Neural progenitor cell (in vitro differentiated cells): ENCODE data around the gene CRIP2. TPM values are rescaled to one million over a fixed set of nuclear protein-coding genes. Genes with fewer than 3 reads are reported as not detected.

ENCODE experiments used
- DNase-seq: peaks from one replicate; pipeline ENCODE4 v3.0.0-alpha.2; 2016; ENCODE audit warnings: low spot score
- H2AFZ ChIP-seq: fragments of 200-600 bp; sonication (generic); replicated peaks from 2 replicates; pipeline ENCODE4 v1.6.1; 2016; ENCODE audit warnings: antibody characterized with exemption
- H3F3A ChIP-seq: fragments of 200-600 bp; sonication (generic); 2 replicates; pipeline ENCODE4 v1.6.1; 2016; ENCODE audit warnings: antibody characterized with exemption, low read depth
- H3K27ac ChIP-seq: fragments of 200-600 bp; sonication (generic); 2 replicates; pipeline ENCODE4 v1.5.1; 2016; ENCODE audit warnings: mild to moderate bottlenecking
- H3K27me3 ChIP-seq: fragments of 200-600 bp; sonication (generic); 2 replicates; pipeline ENCODE4 v1.6.1; 2016; ENCODE audit warnings: mild to moderate bottlenecking, moderate library complexity
- H3K36me3 ChIP-seq: fragments of 200-600 bp; sonication (generic); 2 replicates; pipeline ENCODE4 v1.5.1; 2016
- H3K4me1 ChIP-seq: fragments of 200-600 bp; sonication (generic); 2 replicates; pipeline ENCODE4 v1.6.1; 2016; ENCODE audit warnings: mixed run types
- H3K4me2 ChIP-seq: fragments of 200-600 bp; sonication (generic); 2 replicates; pipeline ENCODE4 v1.6.1; 2016
- H3K4me3 ChIP-seq: fragments of 200-600 bp; sonication (generic); 2 replicates; pipeline ENCODE4 v1.5.1; 2016
- H3K79me2 ChIP-seq: fragments of 200-600 bp; sonication (generic); 2 replicates; pipeline ENCODE4 v1.6.1; 2016; ENCODE audit warnings: low read depth
- H3K9ac ChIP-seq: fragments of 200-600 bp; sonication (generic); 2 replicates; pipeline ENCODE4 v1.6.1; 2016
- H3K9me3 ChIP-seq: fragments of 200-600 bp; sonication (generic); 2 replicates; pipeline ENCODE4 v1.5.1; 2016; ENCODE audit warnings: low read depth
- H4K20me1 ChIP-seq: fragments of 200-600 bp; sonication (generic); 2 replicates; pipeline ENCODE4 v1.6.1; 2016; ENCODE audit warnings: low read depth
- H3K27ac Mint-ChIP-seq: 3 replicates; pipeline ENCODE4 v1.8.0; 2021; ENCODE audit warnings: mixed read lengths
- H3K27me3 Mint-ChIP-seq: 2 replicates; pipeline ENCODE4 v1.8.0; 2022; ENCODE audit warnings: low read depth, mild to moderate bottlenecking, inconsistent platforms, moderate library complexity, mixed read lengths; ENCODE audit not compliant: insufficient read depth
- H3K36me3 Mint-ChIP-seq: 3 replicates; pipeline ENCODE4 v1.8.0; 2021; ENCODE audit warnings: mixed read lengths
- H3K4me1 Mint-ChIP-seq: 3 replicates; pipeline ENCODE4 v1.8.0; 2021; ENCODE audit warnings: mixed read lengths
- H3K4me3 Mint-ChIP-seq: 3 replicates; pipeline ENCODE4 v1.8.0; 2021; ENCODE audit warnings: mild to moderate bottlenecking, moderate library complexity, mixed read lengths
- H3K9me3 Mint-ChIP-seq: 3 replicates; pipeline ENCODE4 v1.8.0; 2020; ENCODE audit warnings: mixed read lengths
- EZH2 ChIP-seq: fragments of 200-600 bp; sonication (generic); IDR thresholded peaks from 2 replicates; pipeline ENCODE4 v1.6.1; 2017; ENCODE audit warnings: antibody characterized with exemption, mild to moderate bottlenecking, moderate library complexity
- EZH2phosphoT487 ChIP-seq: fragments of 200-600 bp; sonication (generic); IDR thresholded peaks from 2 replicates; pipeline ENCODE4 v1.6.1; 2017; ENCODE audit warnings: antibody characterized with exemption
- total RNA-seq: library from RNA; depleted of rRNA; stranded (reverse); fragments of >200 nt; gene quantifications from 2 replicates; pipeline ENCODE4 v1.2.3, GENCODE V29; 2015; ENCODE audit warnings: low replicate concordance
- TF ChIP-seq, protein P1 (sequence below): fragments of 200-600 bp; sonication (generic); IDR thresholded peaks from 2 replicates; pipeline ENCODE4 v1.5.1; 2017; ENCODE audit warnings: antibody characterized with exemption, mild to moderate bottlenecking

The CRIP2 gene
- total RNA-seq, 1 donor from 2014 or later = 0.30 TPM

GRCh38 chr14:105437723-105438500, 36.7 kb upstream of the CRIP2 start:
- TF ChIP-seq EZH2phosphoT487 = no peak
- TF ChIP-seq EZH2 = no peak
- TF ChIP-seq, protein P1, sequence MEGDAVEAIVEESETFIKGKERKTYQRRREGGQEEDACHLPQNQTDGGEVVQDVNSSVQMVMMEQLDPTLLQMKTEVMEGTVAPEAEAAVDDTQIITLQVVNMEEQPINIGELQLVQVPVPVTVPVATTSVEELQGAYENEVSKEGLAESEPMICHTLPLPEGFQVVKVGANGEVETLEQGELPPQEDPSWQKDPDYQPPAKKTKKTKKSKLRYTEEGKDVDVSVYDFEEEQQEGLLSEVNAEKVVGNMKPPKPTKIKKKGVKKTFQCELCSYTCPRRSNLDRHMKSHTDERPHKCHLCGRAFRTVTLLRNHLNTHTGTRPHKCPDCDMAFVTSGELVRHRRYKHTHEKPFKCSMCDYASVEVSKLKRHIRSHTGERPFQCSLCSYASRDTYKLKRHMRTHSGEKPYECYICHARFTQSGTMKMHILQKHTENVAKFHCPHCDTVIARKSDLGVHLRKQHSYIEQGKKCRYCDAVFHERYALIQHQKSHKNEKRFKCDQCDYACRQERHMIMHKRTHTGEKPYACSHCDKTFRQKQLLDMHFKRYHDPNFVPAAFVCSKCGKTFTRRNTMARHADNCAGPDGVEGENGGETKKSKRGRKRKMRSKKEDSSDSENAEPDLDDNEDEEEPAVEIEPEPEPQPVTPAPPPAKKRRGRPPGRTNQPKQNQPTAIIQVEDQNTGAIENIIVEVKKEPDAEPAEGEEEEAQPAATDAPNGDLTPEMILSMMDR = no peak
- Histone ChIP-seq H4K20me1 (peaks cover 83% of the 10 kb centered on the region), H3K36me3 (no peaks in the 10 kb centered on the region), H3K9me3 (no peaks in the 10 kb centered on the region), H3K9ac (no peak overlapping the region), H3K4me1 (no peaks in the 10 kb centered on the region), H3K79me2 (peaks cover 71% of the 10 kb centered on the region), H3K27me3 (no peaks in the 10 kb centered on the region), H3K4me2 (no peak overlapping the region), H3F3A (no peaks in the 10 kb centered on the region), H3K4me3 (no peak overlapping the region), H3K27ac (no peak overlapping the region), H2AFZ (no peak overlapping the region)
- no peaks in the 10 kb centered on the region for H3K27me3 Mint-ChIP-seq
- peaks cover 24% of the 10 kb centered on the region for H3K36me3 Mint-ChIP-seq
- DNase-seq = no peak
- H3K27ac Mint-ChIP-seq = no peak overlapping the region
- no peaks in the 10 kb centered on the region for H3K4me1 Mint-ChIP-seq
- no peak overlapping the region for H3K4me3 Mint-ChIP-seq
- H3K9me3 Mint-ChIP-seq = peaks cover 14% of the 10 kb centered on the region

DNA sequence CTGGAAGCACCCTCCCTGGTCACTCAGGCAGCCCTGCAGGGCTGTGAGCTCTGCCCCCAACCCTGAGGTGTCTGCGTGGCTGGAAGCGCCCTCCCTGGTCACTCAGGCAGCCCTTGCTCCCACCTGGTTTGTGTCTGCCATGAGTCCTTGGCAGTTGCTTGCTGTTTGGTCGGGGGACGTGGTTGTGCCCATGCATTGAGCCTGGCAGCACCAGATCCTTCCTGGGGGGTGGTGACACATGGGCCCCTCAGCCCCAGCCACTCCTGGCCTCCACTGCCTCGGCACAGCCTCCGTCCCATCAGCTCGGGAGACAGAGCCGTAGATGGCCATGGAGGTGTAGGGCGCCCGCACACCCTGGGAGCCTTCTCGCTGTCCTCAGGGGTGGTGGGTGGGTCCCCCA, 35.4 kb upstream of the CRIP2 start:
- H3K4me1 ChIP-seq = no peaks in the 10 kb centered on the region
- TF ChIP-seq EZH2 = no peak
- no peak for TF ChIP-seq EZH2phosphoT487
- TF ChIP-seq, protein P1 = no peak
- Mint-ChIP-seq H3K9me3 (peaks cover 11% of the 10 kb centered on the region), H3K27ac (no peak overlapping the region), H3K4me3 (no peak overlapping the region), H3K36me3 (peaks cover 19% of the 10 kb centered on the region), H3K27me3 (no peaks in the 10 kb centered on the region), H3K4me1 (no peaks in the 10 kb centered on the region)
- H4K20me1 ChIP-seq = peaks cover 70% of the 10 kb centered on the region
- H3K36me3 ChIP-seq = no peaks in the 10 kb centered on the region
- no peak overlapping the region for H2AFZ ChIP-seq
- no peak for DNase-seq
- no peaks in the 10 kb centered on the region for H3K27me3 ChIP-seq
- peaks cover 59% of the 10 kb centered on the region for H3K79me2 ChIP-seq
- no peak overlapping the region for H3K4me2 ChIP-seq
- H3F3A ChIP-seq = no peaks in the 10 kb centered on the region
- H3K27ac ChIP-seq = no peak overlapping the region
- H3K9ac ChIP-seq = no peak overlapping the region
- H3K4me3 ChIP-seq = no peak overlapping the region
- no peaks in the 10 kb centered on the region for H3K9me3 ChIP-seq

DNA sequence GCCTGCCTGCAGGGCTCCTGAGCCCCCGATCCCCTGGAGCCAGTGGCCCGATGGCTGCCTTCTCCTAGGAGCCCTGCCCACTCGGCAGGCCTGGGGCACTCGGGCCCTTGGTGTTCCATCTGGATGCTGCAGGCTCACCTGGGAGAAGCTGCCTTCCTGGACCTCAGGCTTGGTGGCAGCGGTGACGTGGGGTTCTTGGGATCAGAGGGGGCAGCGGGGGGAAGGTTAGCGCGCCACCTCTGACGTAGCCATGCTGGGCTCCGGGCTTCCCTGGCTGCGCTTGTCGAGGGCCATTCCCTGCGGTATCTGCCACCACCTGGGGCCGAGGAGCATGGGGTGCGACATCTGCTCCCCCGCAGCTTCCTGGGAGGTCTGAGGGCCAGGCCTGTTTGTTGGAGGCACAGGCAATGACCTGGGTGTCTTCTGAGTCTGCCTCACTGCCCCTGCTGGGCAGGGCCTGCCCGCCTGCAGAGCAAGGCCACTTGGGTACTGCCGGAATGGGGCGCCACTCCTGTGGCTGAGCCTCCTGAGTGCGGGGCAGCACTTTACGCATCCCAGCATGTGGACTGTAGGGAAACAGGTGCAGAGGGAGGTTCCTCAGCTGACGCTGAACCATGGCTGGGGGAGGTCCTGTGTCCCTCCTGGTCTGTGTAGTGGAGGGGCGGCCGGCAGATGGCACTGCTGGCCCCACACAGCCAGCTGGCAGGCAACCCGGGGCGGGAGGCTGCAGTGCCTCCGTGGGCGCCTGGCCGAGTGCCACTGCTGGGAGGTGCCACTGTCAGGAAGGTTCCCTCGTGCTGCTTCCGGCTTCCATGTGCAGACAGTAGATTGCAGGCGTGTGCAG, 34.7 kb upstream of the CRIP2 start:
- no peak for DNase-seq
- Mint-ChIP-seq H3K27me3 (no peaks in the 10 kb centered on the region), H3K36me3 (peaks cover 16% of the 10 kb centered on the region), H3K27ac (no peak overlapping the region), H3K9me3 (peaks cover 8% of the 10 kb centered on the region), H3K4me1 (no peaks in the 10 kb centered on the region), H3K4me3 (no peak overlapping the region)
- no peaks in the 10 kb centered on the region for H3F3A ChIP-seq
- TF ChIP-seq EZH2phosphoT487 (no peak), EZH2 (no peak)
- TF ChIP-seq, protein P1 = no peak
- no peak overlapping the region for H3K4me2 ChIP-seq
- peaks cover 70% of the 10 kb centered on the region for H4K20me1 ChIP-seq
- H2AFZ ChIP-seq = no peak overlapping the region
- H3K4me1 ChIP-seq = no peaks in the 10 kb centered on the region
- H3K9me3 ChIP-seq = no peaks in the 10 kb centered on the region
- peaks cover 51% of the 10 kb centered on the region for H3K79me2 ChIP-seq
- no peaks in the 10 kb centered on the region for H3K27me3 ChIP-seq
- no peak overlapping the region for H3K9ac ChIP-seq
- no peak overlapping the region for H3K27ac ChIP-seq
- H3K4me3 ChIP-seq = no peak overlapping the region
- no peaks in the 10 kb centered on the region for H3K36me3 ChIP-seq
